GM12873 (cell line): ENCODE results near the gene FAM200A.

Experiments used
- CTCF ChIP-seq: IDR thresholded peaks from 2 replicates; pipeline ENCODE4 v1.5.1; 2012; ENCODE audit warnings: low read depth, mild to moderate bottlenecking, moderate library complexity, low read length, control low read depth; ENCODE audit not compliant: insufficient read depth; ENCODE audit errors: missing control alignments

FAM200A gene

GRCh38 chr7:99539213-99539811 is 12.6 kb downstream of the FAM200A start:
- no peak for TF ChIP-seq CTCF

GRCh38 chr7:99535667-99536066 is 16.2 kb downstream of the FAM200A start:
- TF ChIP-seq CTCF: no peak

GRCh38 chr7:99531354-99531765 is 20.6 kb downstream of the FAM200A start:
- TF ChIP-seq CTCF: no peak

GRCh38 chr7:99525713-99526440 is 26.0 kb downstream of the FAM200A start:
- no peak for TF ChIP-seq CTCF

- no peak for TF ChIP-seq CTCF
These were observed 30.5 kb downstream of the FAM200A start for GRCh38 chr7:99521399-99521798.

GRCh38 chr7:99514050-99514449 is 37.9 kb downstream of the FAM200A start:
- no peak for TF ChIP-seq CTCF

- no peak for TF ChIP-seq CTCF
These were observed 46.6 kb downstream of the FAM200A start for GRCh38 chr7:99505324-99505662.
